HepG2 (cell line): ENCODE data around the gene GNAI2. TPM values are rescaled to one million over a fixed set of nuclear protein-coding genes. Genes with fewer than 3 reads are reported as not detected.

Source experiments
- ARHGAP35 ChIP-seq: sonication (generic); formaldehyde crosslinking; IDR thresholded peaks from 2 replicates; pipeline ENCODE4 v1.9.0; 2022; ENCODE audit warnings: mild to moderate bottlenecking, inconsistent platforms, moderate library complexity, missing genetic modification reagents, borderline replicate concordance
- CENPX ChIP-seq: sonication (generic); formaldehyde crosslinking; IDR thresholded peaks from 2 replicates; pipeline ENCODE4 v1.9.0; 2021; ENCODE audit warnings: mild to moderate bottlenecking, missing genetic modification reagents, moderate library complexity
- CREB1 ChIP-seq, 2 experiments: fragments of 450-650 bp in 1 of 2; IDR thresholded peaks; 2 replicates each; pipeline ENCODE4 v1.6.1; 2016 to 2017; ENCODE audit warnings: control low read depth in 1 of 2, mild to moderate bottlenecking in 1 of 2, missing compliant biosample characterization in 1 of 2, missing genetic modification characterization in 1 of 2
- FLYWCH1 ChIP-seq: sonication (generic); formaldehyde crosslinking; IDR thresholded peaks from 2 replicates; pipeline ENCODE4 v1.8.1; 2023; ENCODE audit warnings: mild to moderate bottlenecking, missing genetic modification reagents
- FOXA3 ChIP-seq: IDR thresholded peaks from 2 replicates; pipeline ENCODE4 v1.6.1; 2016; ENCODE audit warnings: missing genetic modification reagents, missing compliant biosample characterization
- KDM5B ChIP-seq: sonication (generic); formaldehyde crosslinking; IDR thresholded peaks from 2 replicates; pipeline ENCODE4 v1.4.0; 2020; ENCODE audit warnings: missing genetic modification reagents, mild to moderate bottlenecking, borderline replicate concordance
- MED1 ChIP-seq: sonication (generic); formaldehyde crosslinking; IDR thresholded peaks from 2 replicates; pipeline ENCODE4 v1.4.0; 2020; ENCODE audit warnings: missing genetic modification reagents
- SOX5 ChIP-seq: IDR thresholded peaks from 2 replicates; pipeline ENCODE4 v1.6.1; 2016; ENCODE audit warnings: borderline replicate concordance
- SSRP1 ChIP-seq: IDR thresholded peaks from 2 replicates; pipeline ENCODE4 v1.6.1; 2016; ENCODE audit warnings: control low read depth
- ZFP37 ChIP-seq: sonication (generic); formaldehyde crosslinking; IDR thresholded peaks from 2 replicates; pipeline ENCODE4 v1.4.0; 2020; ENCODE audit warnings: missing genetic modification reagents, borderline replicate concordance
- ZMYM3 ChIP-seq: sonication (generic); formaldehyde crosslinking; IDR thresholded peaks from 2 replicates; pipeline ENCODE4 v1.5.1; 2020; ENCODE audit warnings: mild to moderate bottlenecking, missing genetic modification reagents
- ZNF3 ChIP-seq: IDR thresholded peaks from 2 replicates; pipeline ENCODE4 v1.7.0; 2017; ENCODE audit warnings: inconsistent platforms
- ZNF598 ChIP-seq: sonication (generic); formaldehyde crosslinking; IDR thresholded peaks from 2 replicates; pipeline ENCODE4 v1.5.1; 2020; ENCODE audit warnings: mild to moderate bottlenecking, missing genetic modification reagents, borderline replicate concordance
- ZNF629 ChIP-seq: sonication (generic); formaldehyde crosslinking; conservative IDR thresholded peaks from 2 replicates; pipeline ENCODE4 v1.5.0; 2020; ENCODE audit warnings: missing genetic modification reagents
- ZNF652 ChIP-seq: IDR thresholded peaks from 2 replicates; pipeline ENCODE4 v1.6.1; 2016; ENCODE audit warnings: low read depth, borderline replicate concordance
- ZNF713 ChIP-seq: sonication (generic); formaldehyde crosslinking; IDR thresholded peaks from 2 replicates; pipeline ENCODE4 v1.4.0; 2020; ENCODE audit warnings: mild to moderate bottlenecking, missing genetic modification reagents
- ZSCAN21 ChIP-seq: sonication (generic); formaldehyde crosslinking; IDR thresholded peaks from 2 replicates; pipeline ENCODE4 v1.8.0; 2022; ENCODE audit warnings: mild to moderate bottlenecking, missing genetic modification reagents, moderate library complexity, borderline replicate concordance
- ZSCAN30 ChIP-seq: sonication (generic); formaldehyde crosslinking; IDR thresholded peaks from 2 replicates; pipeline ENCODE4 v1.5.0; 2020; ENCODE audit warnings: mild to moderate bottlenecking, missing genetic modification reagents
- ZSCAN31 ChIP-seq: sonication (generic); formaldehyde crosslinking; IDR thresholded peaks from 2 replicates; pipeline ENCODE4 v1.5.0; 2020; ENCODE audit warnings: low read depth, mild to moderate bottlenecking, missing genetic modification reagents
- polyA plus RNA-seq, 8 experiments: library from polyadenylated mRNA; depleted of rRNA in 3 of 8; stranded (reverse) in 7 of 8; unstranded in 1 of 8; fragments of >200 nt; fragmentation: Illumina TruSeq in 4 of 8; extraction: Trizol in 4 of 8; gene quantifications; 2 replicates each; pipeline versions ENCODE4 v1.2.1 to v1.2.3, GENCODE V29; 2011 to 2016; ENCODE audit warnings: low read depth in 4 of 8, missing spikeins in 1 of 8, mixed read lengths in 1 of 8; ENCODE audit not compliant: insufficient read depth in 1 of 8
- total RNA-seq, 5 experiments: library from RNA; depleted of rRNA; stranded (reverse); fragments of >200 nt; fragmentation: Illumina TruSeq; extraction: Trizol; gene quantifications; 2 replicates each; pipeline ENCODE4 v1.2.3, GENCODE V29; 2016; ENCODE audit warnings: low read depth in 1 of 5
- TF ChIP-seq, protein P1 (sequence below): sonication (generic); formaldehyde crosslinking; IDR thresholded peaks from 2 replicates; pipeline ENCODE4 v1.8.1; 2022; ENCODE audit warnings: low read depth, mild to moderate bottlenecking, missing genetic modification reagents
- TF ChIP-seq, protein P2 (sequence below): sonication (generic); formaldehyde crosslinking; IDR thresholded peaks from 2 replicates; pipeline ENCODE4 v1.5.0; 2020; ENCODE audit warnings: missing genetic modification reagents, mild to moderate bottlenecking, borderline replicate concordance
- TF ChIP-seq, protein P3 (sequence below): sonication (generic); formaldehyde crosslinking; IDR thresholded peaks from 2 replicates; pipeline ENCODE4 v1.5.1; 2020; ENCODE audit warnings: missing genetic modification reagents, mild to moderate bottlenecking, borderline replicate concordance
- TF ChIP-seq, protein P4 (sequence below): sonication (generic); formaldehyde crosslinking; IDR thresholded peaks from 2 replicates; pipeline ENCODE4 v1.4.0; 2020; ENCODE audit warnings: mild to moderate bottlenecking, missing genetic modification reagents

The GNAI2 gene
- total and polyA plus RNA-seq, 2 of the 13 experiments (the other 11 are each of a cell fraction or from before 2014, with no cell fraction given): 51.1 to 66.2 TPM

DNA sequence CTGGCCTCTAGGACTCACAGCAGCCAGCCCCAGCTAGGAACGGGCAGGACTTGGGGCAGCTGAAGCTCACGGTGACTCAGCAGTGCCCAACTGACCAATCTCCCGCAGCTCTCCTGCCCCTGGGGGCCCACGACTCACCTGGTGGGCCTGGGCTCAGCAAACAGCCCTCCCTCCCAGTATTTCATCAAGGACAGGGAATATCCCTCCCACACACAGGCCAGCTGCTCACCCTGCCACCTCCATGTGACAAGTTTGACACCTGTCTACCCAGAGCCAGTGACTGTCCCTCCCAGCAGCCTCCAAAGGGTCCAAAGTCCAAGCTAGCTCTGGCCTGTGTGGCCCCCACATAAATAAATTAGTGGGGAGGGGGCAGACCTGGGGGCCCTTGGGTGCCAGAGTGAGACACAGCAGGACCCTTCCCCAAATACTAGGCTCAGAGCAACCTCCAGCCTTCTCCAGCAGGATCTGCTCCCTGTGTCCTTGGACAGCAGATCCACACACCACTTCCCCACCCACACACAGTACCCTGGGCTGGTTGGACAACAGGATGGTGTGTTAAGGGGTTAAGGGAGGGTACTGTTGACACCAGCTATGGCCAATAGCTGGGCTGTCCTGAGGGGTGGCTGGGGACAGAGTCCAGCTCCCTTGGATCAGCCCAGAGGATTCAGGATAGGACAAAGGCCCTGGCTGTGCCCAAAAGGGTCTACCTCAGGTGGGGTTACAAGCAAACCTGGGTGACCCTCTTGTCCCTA is 40.3 kb upstream of the GNAI2 start (continued):
- TF ChIP-seq ZSCAN21: peak; percentile 89
- TF ChIP-seq, protein P1, sequence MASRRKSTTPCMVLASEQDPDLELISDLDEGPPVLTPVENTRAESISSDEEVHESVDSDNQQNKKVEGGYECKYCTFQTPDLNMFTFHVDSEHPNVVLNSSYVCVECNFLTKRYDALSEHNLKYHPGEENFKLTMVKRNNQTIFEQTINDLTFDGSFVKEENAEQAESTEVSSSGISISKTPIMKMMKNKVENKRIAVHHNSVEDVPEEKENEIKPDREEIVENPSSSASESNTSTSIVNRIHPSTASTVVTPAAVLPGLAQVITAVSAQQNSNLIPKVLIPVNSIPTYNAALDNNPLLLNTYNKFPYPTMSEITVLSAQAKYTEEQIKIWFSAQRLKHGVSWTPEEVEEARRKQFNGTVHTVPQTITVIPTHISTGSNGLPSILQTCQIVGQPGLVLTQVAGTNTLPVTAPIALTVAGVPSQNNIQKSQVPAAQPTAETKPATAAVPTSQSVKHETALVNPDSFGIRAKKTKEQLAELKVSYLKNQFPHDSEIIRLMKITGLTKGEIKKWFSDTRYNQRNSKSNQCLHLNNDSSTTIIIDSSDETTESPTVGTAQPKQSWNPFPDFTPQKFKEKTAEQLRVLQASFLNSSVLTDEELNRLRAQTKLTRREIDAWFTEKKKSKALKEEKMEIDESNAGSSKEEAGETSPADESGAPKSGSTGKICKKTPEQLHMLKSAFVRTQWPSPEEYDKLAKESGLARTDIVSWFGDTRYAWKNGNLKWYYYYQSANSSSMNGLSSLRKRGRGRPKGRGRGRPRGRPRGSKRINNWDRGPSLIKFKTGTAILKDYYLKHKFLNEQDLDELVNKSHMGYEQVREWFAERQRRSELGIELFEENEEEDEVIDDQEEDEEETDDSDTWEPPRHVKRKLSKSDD (CRISPR knock-in tag): peak; percentile 32; the same call in 1 of the 2 replicates
- TF ChIP-seq, protein P2, sequence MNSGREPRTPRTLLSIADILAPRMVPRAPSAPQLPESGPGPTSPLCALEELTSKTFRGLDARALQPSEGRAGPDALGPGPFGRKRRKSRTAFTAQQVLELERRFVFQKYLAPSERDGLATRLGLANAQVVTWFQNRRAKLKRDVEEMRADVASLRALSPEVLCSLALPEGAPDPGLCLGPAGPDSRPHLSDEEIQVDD (CRISPR knock-in tag): no peak; the same call in 1 of the 2 replicates
- TF ChIP-seq FLYWCH1 (CRISPR knock-in tag): no peak; the same call in 1 of the 2 replicates
- no peak for TF ChIP-seq CREB1 (IDR thresholded peaks at IDR 0.05)
- no peak for TF ChIP-seq CREB1 (CRISPR knock-in tag; IDR thresholded peaks at IDR 0.05)
- 0 out of 2 replicates have a peak, but pooled peaks have one; percentile 26 for TF ChIP-seq ZMYM3
- no peak for TF ChIP-seq ZNF3 (CRISPR knock-in tag)
- TF ChIP-seq ARHGAP35 (CRISPR knock-in tag): peak; percentile 36; the same call in 1 of the 2 replicates
- no peak for TF ChIP-seq SSRP1 (CRISPR knock-in tag)
- peak; percentile 87 for TF ChIP-seq MED1 (CRISPR knock-in tag)
- TF ChIP-seq ZSCAN31 (CRISPR knock-in tag): peak; percentile 75
- no peak for TF ChIP-seq CENPX (CRISPR knock-in tag)
- TF ChIP-seq ZNF713 (CRISPR knock-in tag): 0 out of 2 replicates have a peak, but pooled peaks have one; percentile 66
- TF ChIP-seq ZNF652 (CRISPR knock-in tag): peak; percentile 98
- TF ChIP-seq KDM5B: peak; percentile 90; the same call in 1 of the 2 replicates
- peak; percentile 64; the same call in 1 of the 2 replicates for TF ChIP-seq ZNF598
- TF ChIP-seq SOX5 (CRISPR knock-in tag): peak; percentile 56; the same call in 1 of the 2 replicates
- TF ChIP-seq ZFP37 (CRISPR knock-in tag): peak; percentile 92
- TF ChIP-seq ZNF629 (CRISPR knock-in tag): no peak; the same call in 1 of the 2 replicates
- TF ChIP-seq, protein P3, sequence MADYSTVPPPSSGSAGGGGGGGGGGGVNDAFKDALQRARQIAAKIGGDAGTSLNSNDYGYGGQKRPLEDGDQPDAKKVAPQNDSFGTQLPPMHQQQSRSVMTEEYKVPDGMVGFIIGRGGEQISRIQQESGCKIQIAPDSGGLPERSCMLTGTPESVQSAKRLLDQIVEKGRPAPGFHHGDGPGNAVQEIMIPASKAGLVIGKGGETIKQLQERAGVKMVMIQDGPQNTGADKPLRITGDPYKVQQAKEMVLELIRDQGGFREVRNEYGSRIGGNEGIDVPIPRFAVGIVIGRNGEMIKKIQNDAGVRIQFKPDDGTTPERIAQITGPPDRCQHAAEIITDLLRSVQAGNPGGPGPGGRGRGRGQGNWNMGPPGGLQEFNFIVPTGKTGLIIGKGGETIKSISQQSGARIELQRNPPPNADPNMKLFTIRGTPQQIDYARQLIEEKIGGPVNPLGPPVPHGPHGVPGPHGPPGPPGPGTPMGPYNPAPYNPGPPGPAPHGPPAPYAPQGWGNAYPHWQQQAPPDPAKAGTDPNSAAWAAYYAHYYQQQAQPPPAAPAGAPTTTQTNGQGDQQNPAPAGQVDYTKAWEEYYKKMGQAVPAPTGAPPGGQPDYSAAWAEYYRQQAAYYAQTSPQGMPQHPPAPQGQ (CRISPR knock-in tag): no peak
- TF ChIP-seq, protein P4, sequence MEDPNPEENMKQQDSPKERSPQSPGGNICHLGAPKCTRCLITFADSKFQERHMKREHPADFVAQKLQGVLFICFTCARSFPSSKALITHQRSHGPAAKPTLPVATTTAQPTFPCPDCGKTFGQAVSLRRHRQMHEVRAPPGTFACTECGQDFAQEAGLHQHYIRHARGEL: no peak
- TF ChIP-seq FOXA3 (CRISPR knock-in tag): peak; percentile 79
- no peak for TF ChIP-seq ZSCAN30 (CRISPR knock-in tag)
